GM23338 (cell line): ENCODE results near the gene FITM2. TPM values are rescaled to one million over a fixed set of nuclear protein-coding genes. Genes with fewer than 3 reads are reported as not detected.

Source experiments
- ATAC-seq: fragments of 200-7000 bp; cut with Tn5 transposase; 3 replicates; pipeline ENCODE4 v1.9.1; 2020
- DNase-seq: peaks from one replicate; pipeline ENCODE4 v3.0.0-alpha.2; 2015; ENCODE audit warnings: low spot score
- H2AFZ ChIP-seq: fragments of 200-600 bp; sonication (generic); 2 replicates; pipeline ENCODE4 v1.8.0; 2016; ENCODE audit warnings: antibody characterized with exemption, mild to moderate bottlenecking, moderate library complexity
- H3F3A ChIP-seq: fragments of 200-600 bp; sonication (generic); replicated peaks from 2 replicates; pipeline ENCODE4 v1.8.0; 2017; ENCODE audit warnings: antibody characterized with exemption, mixed run types, low read depth
- H3K27ac ChIP-seq: fragments of 200-600 bp; sonication (generic); 2 replicates; pipeline ENCODE4 v1.6.1; 2016; ENCODE audit warnings: low read depth
- H3K27me3 ChIP-seq: fragments of 200-600 bp; sonication (generic); 2 replicates; pipeline ENCODE4 v1.8.0; 2016; ENCODE audit warnings: mild to moderate bottlenecking, mixed run types, moderate library complexity; ENCODE audit not compliant: insufficient read depth
- H3K36me3 ChIP-seq: fragments of 200-600 bp; sonication (generic); 2 replicates; pipeline ENCODE4 v1.8.0; 2016; ENCODE audit warnings: mild to moderate bottlenecking; ENCODE audit not compliant: insufficient read depth
- H3K4me1 ChIP-seq: fragments of 200-600 bp; sonication (generic); 2 replicates; pipeline ENCODE4 v1.8.0; 2016; ENCODE audit warnings: mild to moderate bottlenecking, moderate library complexity; ENCODE audit not compliant: insufficient read depth
- H3K4me2 ChIP-seq: fragments of 200-600 bp; sonication (generic); 2 replicates; pipeline ENCODE4 v1.7.1; 2017; ENCODE audit warnings: mixed run types
- H3K4me3 ChIP-seq: fragments of 200-600 bp; sonication (generic); 2 replicates; pipeline ENCODE4 v1.6.1; 2016; ENCODE audit warnings: mixed run types
- H3K79me2 ChIP-seq: fragments of 200-600 bp; sonication (generic); replicated peaks from 2 replicates; pipeline ENCODE4 v1.8.0; 2017; ENCODE audit warnings: mild to moderate bottlenecking; ENCODE audit not compliant: insufficient read depth
- H3K9me2 ChIP-seq: fragments of 200-600 bp; sonication (generic); 2 replicates; pipeline ENCODE4 v1.8.0; 2017; ENCODE audit not compliant: insufficient read depth
- H4K20me1 ChIP-seq: fragments of 200-600 bp; sonication (generic); replicated peaks from 2 replicates; pipeline ENCODE4 v1.8.0; 2017; ENCODE audit warnings: mild to moderate bottlenecking; ENCODE audit not compliant: insufficient read depth
- H3K27ac Mint-ChIP-seq: 2 replicates; pipeline ENCODE4 v1.8.0; 2020; ENCODE audit warnings: inconsistent platforms, mild to moderate bottlenecking, moderate library complexity, mixed read lengths
- H3K27me3 Mint-ChIP-seq: 3 replicates; pipeline ENCODE4 v1.8.0; 2022; ENCODE audit warnings: low read depth, mild to moderate bottlenecking, moderate library complexity, mixed read lengths, inconsistent platforms; ENCODE audit not compliant: insufficient read depth, poor library complexity
- H3K36me3 Mint-ChIP-seq: 3 replicates; pipeline ENCODE4 v1.8.0; 2021; ENCODE audit warnings: low read depth, mild to moderate bottlenecking, inconsistent platforms, moderate library complexity, mixed read lengths
- H3K4me1 Mint-ChIP-seq: 3 replicates; pipeline ENCODE4 v1.8.0; 2020; ENCODE audit warnings: mild to moderate bottlenecking, inconsistent platforms, mixed read lengths
- H3K4me3 Mint-ChIP-seq: 3 replicates; pipeline ENCODE4 v1.8.0; 2021; ENCODE audit warnings: moderate library complexity, mild to moderate bottlenecking, inconsistent platforms, mixed read lengths
- H3K9me3 Mint-ChIP-seq: 3 replicates; pipeline ENCODE4 v1.8.0; 2020; ENCODE audit warnings: moderate library complexity, mild to moderate bottlenecking, inconsistent platforms, mixed read lengths
- CREB1 ChIP-seq: fragments of 250-450 bp; sonication (Bioruptor Pico); IDR thresholded peaks from 2 replicates; pipeline ENCODE4 v1.5.0; 2020; ENCODE audit warnings: low read depth, mild to moderate bottlenecking, moderate library complexity
- EZH2 ChIP-seq: fragments of 200-600 bp; sonication (generic); IDR thresholded peaks from one replicate; pipeline ENCODE4 v1.8.0; 2017; ENCODE audit warnings: antibody characterized with exemption, mild to moderate bottlenecking, low read depth; ENCODE audit not compliant: unreplicated experiment
- EZH2phosphoT487 ChIP-seq: fragments of 200-600 bp; sonication (generic); IDR thresholded peaks from one replicate; pipeline ENCODE4 v1.8.1; 2018; ENCODE audit warnings: antibody characterized with exemption; ENCODE audit not compliant: unreplicated experiment
- JUNB ChIP-seq: IDR thresholded peaks from one replicate; pipeline ENCODE4 v1.6.1; 2016; ENCODE audit warnings: antibody characterized with exemption; ENCODE audit not compliant: unreplicated experiment
- NANOG ChIP-seq: IDR thresholded peaks from 2 replicates; pipeline ENCODE4 v1.6.1; 2016; ENCODE audit warnings: antibody characterized with exemption, borderline replicate concordance
- POLR2AphosphoS5 ChIP-seq: IDR thresholded peaks from 2 replicates; pipeline ENCODE4 v1.6.1; 2016; ENCODE audit warnings: antibody characterized with exemption, low read depth
- STAT1 ChIP-seq: IDR thresholded peaks from one replicate; pipeline ENCODE4 v1.6.1; 2016; ENCODE audit warnings: antibody characterized with exemption; ENCODE audit not compliant: unreplicated experiment
- ZNF114 ChIP-seq: fragments of 250-450 bp; sonication (Bioruptor Pico); IDR thresholded peaks from 2 replicates; pipeline ENCODE4 v1.5.0; 2020; ENCODE audit warnings: mild to moderate bottlenecking, moderate library complexity
- ZNF331 ChIP-seq: fragments of 250-450 bp; sonication (Bioruptor Pico); IDR thresholded peaks from 2 replicates; pipeline ENCODE4 v1.5.0; 2020; ENCODE audit warnings: low read depth, mild to moderate bottlenecking, moderate library complexity
- polyA plus RNA-seq: library from polyadenylated mRNA; unstranded; fragments of >200 nt; fragmentation: Nextera tagmentation; extraction: Ambion mirVana; gene quantifications from 2 replicates; pipeline ENCODE4 v1.2.1, GENCODE V29; 2016
- total RNA-seq: library from RNA; depleted of rRNA; stranded (reverse); fragments of >200 nt; shearing (Covaris generic); gene quantifications from 2 replicates; pipeline ENCODE4 v1.2.3, GENCODE V29; 2014
- TF ChIP-seq, protein P1 (sequence below): IDR thresholded peaks from 2 replicates; pipeline ENCODE4 v1.6.1; 2016; ENCODE audit warnings: antibody characterized with exemption
- TF ChIP-seq, protein P2 (sequence below): IDR thresholded peaks from one replicate; pipeline ENCODE4 v1.6.1; 2018; ENCODE audit warnings: antibody characterized with exemption; ENCODE audit not compliant: unreplicated experiment

The FITM2 gene
- total and polyA plus RNA-seq, 2 experiments from 2014 or later = 0.87 to 1.6 TPM

DNA sequence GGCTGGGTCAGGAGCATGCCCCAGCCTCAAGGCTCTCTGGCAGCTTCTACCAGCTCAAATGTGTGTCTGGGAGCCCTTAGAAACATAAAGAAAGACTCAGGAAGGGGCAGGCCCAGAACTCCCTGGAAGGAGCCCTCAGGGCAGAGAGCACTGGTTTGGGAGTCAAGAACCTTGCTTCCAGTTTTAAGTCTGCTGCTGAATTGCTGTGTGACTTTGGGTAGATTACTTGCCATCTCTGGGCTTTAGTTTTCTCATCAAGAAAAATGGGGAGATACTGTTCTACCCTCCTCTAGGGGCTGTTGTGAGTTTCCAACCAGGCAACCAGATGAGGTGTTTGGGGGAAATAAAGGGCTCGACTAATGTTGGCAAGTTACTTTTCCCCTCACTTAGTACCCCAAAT is 55.1 kb downstream of the FITM2 start:
- Mint-ChIP-seq H3K4me1 (peaks cover 13% of the 10 kb centered on the region), H3K36me3 (no peaks in the 10 kb centered on the region; the same call in 2 of the 3 replicates), H3K27me3 (peaks cover 6% of the 10 kb centered on the region), H3K9me3 (no peaks in the 10 kb centered on the region), H3K4me3 (no peak overlapping the region), H3K27ac (no peak overlapping the region)
- no peaks in the 10 kb centered on the region for H4K20me1 ChIP-seq
- no peaks in the 10 kb centered on the region for H3K27me3 ChIP-seq
- H3K27ac ChIP-seq = no peak overlapping the region
- no peak overlapping the region for H2AFZ ChIP-seq
- DNase-seq (no peak), ATAC-seq (no peak)
- no peaks in the 10 kb centered on the region for H3F3A ChIP-seq
- TF ChIP-seq JUNB (no peak), POLR2AphosphoS5 (no peak), ZNF331 (CRISPR knock-in tag) (no peak), ZNF114 (CRISPR knock-in tag) (no peak), NANOG (no peak), EZH2 (no peak), EZH2phosphoT487 (no peak), CREB1 (CRISPR knock-in tag) (no peak)
- TF ChIP-seq, protein P1, sequence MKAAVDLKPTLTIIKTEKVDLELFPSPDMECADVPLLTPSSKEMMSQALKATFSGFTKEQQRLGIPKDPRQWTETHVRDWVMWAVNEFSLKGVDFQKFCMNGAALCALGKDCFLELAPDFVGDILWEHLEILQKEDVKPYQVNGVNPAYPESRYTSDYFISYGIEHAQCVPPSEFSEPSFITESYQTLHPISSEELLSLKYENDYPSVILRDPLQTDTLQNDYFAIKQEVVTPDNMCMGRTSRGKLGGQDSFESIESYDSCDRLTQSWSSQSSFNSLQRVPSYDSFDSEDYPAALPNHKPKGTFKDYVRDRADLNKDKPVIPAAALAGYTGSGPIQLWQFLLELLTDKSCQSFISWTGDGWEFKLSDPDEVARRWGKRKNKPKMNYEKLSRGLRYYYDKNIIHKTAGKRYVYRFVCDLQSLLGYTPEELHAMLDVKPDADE = no peak
- TF ChIP-seq, protein P2, sequence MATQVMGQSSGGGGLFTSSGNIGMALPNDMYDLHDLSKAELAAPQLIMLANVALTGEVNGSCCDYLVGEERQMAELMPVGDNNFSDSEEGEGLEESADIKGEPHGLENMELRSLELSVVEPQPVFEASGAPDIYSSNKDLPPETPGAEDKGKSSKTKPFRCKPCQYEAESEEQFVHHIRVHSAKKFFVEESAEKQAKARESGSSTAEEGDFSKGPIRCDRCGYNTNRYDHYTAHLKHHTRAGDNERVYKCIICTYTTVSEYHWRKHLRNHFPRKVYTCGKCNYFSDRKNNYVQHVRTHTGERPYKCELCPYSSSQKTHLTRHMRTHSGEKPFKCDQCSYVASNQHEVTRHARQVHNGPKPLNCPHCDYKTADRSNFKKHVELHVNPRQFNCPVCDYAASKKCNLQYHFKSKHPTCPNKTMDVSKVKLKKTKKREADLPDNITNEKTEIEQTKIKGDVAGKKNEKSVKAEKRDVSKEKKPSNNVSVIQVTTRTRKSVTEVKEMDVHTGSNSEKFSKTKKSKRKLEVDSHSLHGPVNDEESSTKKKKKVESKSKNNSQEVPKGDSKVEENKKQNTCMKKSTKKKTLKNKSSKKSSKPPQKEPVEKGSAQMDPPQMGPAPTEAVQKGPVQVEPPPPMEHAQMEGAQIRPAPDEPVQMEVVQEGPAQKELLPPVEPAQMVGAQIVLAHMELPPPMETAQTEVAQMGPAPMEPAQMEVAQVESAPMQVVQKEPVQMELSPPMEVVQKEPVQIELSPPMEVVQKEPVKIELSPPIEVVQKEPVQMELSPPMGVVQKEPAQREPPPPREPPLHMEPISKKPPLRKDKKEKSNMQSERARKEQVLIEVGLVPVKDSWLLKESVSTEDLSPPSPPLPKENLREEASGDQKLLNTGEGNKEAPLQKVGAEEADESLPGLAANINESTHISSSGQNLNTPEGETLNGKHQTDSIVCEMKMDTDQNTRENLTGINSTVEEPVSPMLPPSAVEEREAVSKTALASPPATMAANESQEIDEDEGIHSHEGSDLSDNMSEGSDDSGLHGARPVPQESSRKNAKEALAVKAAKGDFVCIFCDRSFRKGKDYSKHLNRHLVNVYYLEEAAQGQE = no peak
- H3K9me2 ChIP-seq = no peaks in the 10 kb centered on the region
- H3K4me1 ChIP-seq = no peaks in the 10 kb centered on the region
- no peaks in the 10 kb centered on the region for H3K36me3 ChIP-seq
- no peaks in the 10 kb centered on the region for H3K79me2 ChIP-seq
- H3K4me3 ChIP-seq = no peak overlapping the region
- H3K4me2 ChIP-seq = no peak overlapping the region

DNA sequence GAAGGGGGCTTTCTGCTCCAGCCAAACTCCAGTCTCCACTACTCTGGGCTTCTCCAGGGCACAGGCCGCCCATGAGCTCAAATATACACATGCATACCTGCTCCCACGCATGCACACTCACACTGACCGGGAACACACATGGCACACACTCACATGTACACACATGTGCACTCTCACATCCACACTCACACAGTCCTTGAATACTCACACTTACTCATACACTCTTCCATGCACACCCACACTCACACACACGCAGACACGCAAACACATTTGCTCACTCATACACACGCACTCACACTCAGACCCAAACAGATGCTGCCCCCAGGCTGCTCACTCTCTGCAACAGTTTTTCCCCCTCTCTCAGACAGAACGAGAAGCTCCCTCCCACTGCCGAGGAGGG is 56.9 kb downstream of the FITM2 start:
- no peaks in the 10 kb centered on the region for H3K36me3 ChIP-seq
- Mint-ChIP-seq H3K9me3 (no peaks in the 10 kb centered on the region), H3K27me3 (peaks cover 3% of the 10 kb centered on the region), H3K36me3 (no peaks in the 10 kb centered on the region), H3K4me1 (peaks cover 13% of the 10 kb centered on the region), H3K27ac (no peak overlapping the region), H3K4me3 (no peak overlapping the region)
- H2AFZ ChIP-seq = no peak overlapping the region
- no peaks in the 10 kb centered on the region for H3K27me3 ChIP-seq
- no peaks in the 10 kb centered on the region for H3K9me2 ChIP-seq
- no peak; the same call in 2 of the 3 replicates for ATAC-seq
- no peak overlapping the region for H3K27ac ChIP-seq
- no peak overlapping the region for H3K4me3 ChIP-seq
- no peak overlapping the region for H3K4me2 ChIP-seq
- no peaks in the 10 kb centered on the region for H3F3A ChIP-seq
- no peaks in the 10 kb centered on the region for H3K4me1 ChIP-seq
- H4K20me1 ChIP-seq = no peaks in the 10 kb centered on the region
- H3K79me2 ChIP-seq = no peaks in the 10 kb centered on the region
- no peak for DNase-seq
- TF ChIP-seq ZNF331 (CRISPR knock-in tag) (no peak), JUNB (no peak), STAT1 (no peak), ZNF114 (CRISPR knock-in tag) (no peak)
